Osteoblast (primary cell): ENCODE data around the gene ZNRF2. TPM values are rescaled to one million over a fixed set of nuclear protein-coding genes. Genes with fewer than 3 reads are reported as not detected.
A peak's percentile ranks its signal among the peaks of the same experiment; 100 is the strongest.

Source experiments
- DNase-seq: peaks from one replicate; pipeline ENCODE4 v3.0.0; 2011; ENCODE audit warnings: low spot score, mixed read lengths; ENCODE audit not compliant: insufficient read length; ENCODE audit errors: missing footprints
- H2AFZ ChIP-seq: 2 replicates; pipeline ENCODE4 v1.6.0; 2011; ENCODE audit warnings: mild to moderate bottlenecking, low read length
- H3K27ac ChIP-seq: 2 replicates; pipeline ENCODE4 v1.5.1; 2011; ENCODE audit warnings: mild to moderate bottlenecking, low read depth, low read length, moderate library complexity
- H3K27me3 ChIP-seq: 2 replicates; pipeline ENCODE4 v1.6.0; 2012; ENCODE audit warnings: mild to moderate bottlenecking, control low read depth, inconsistent platforms, low read length, moderate library complexity; ENCODE audit not compliant: insufficient read depth
- H3K36me3 ChIP-seq: 2 replicates; pipeline ENCODE4 v1.5.1; 2011; ENCODE audit warnings: mild to moderate bottlenecking, low read length, control low read depth, moderate library complexity; ENCODE audit not compliant: insufficient read depth
- H3K4me1 ChIP-seq: 2 replicates; pipeline ENCODE4 v1.5.1; 2011; ENCODE audit warnings: mild to moderate bottlenecking, low read length, control low read depth, moderate library complexity; ENCODE audit not compliant: insufficient read depth
- H3K4me2 ChIP-seq: 2 replicates; pipeline ENCODE4 v1.6.0; 2011; ENCODE audit warnings: mild to moderate bottlenecking, low read length; ENCODE audit not compliant: insufficient read depth
- H3K4me3 ChIP-seq: fragments of 200-600 bp; sonication (generic); 3 replicates; pipeline ENCODE4 v1.5.1; 2012; ENCODE audit warnings: mild to moderate bottlenecking, low read length, inconsistent platforms; ENCODE audit not compliant: insufficient read depth
- H3K79me2 ChIP-seq: 2 replicates; pipeline ENCODE4 v1.6.0; 2012; ENCODE audit warnings: mild to moderate bottlenecking, low read length, control low read depth, inconsistent platforms; ENCODE audit not compliant: insufficient read depth
- H3K9me3 ChIP-seq: 2 replicates; pipeline ENCODE4 v1.5.1; 2011; ENCODE audit warnings: low read depth, low read length, control low read depth
- H4K20me1 ChIP-seq: 2 replicates; pipeline ENCODE4 v1.6.0; 2012; ENCODE audit warnings: mild to moderate bottlenecking, low read length, control low read depth; ENCODE audit not compliant: insufficient read depth
- total RNA-seq: library from RNA; depleted of rRNA; stranded (reverse); fragments of >200 nt; gene quantifications from 2 replicates; pipeline ENCODE4 v1.2.3, GENCODE V29; 2012
- TF ChIP-seq, protein P1 (sequence below): IDR thresholded peaks from 2 replicates; pipeline ENCODE4 v1.5.1; 2011; ENCODE audit warnings: mild to moderate bottlenecking, low read depth, low read length, moderate library complexity; ENCODE audit errors: extremely low read depth

ZNRF2 gene
- 12.1 and 12.7 TPM in 2 replicates for total RNA-seq

DNA sequence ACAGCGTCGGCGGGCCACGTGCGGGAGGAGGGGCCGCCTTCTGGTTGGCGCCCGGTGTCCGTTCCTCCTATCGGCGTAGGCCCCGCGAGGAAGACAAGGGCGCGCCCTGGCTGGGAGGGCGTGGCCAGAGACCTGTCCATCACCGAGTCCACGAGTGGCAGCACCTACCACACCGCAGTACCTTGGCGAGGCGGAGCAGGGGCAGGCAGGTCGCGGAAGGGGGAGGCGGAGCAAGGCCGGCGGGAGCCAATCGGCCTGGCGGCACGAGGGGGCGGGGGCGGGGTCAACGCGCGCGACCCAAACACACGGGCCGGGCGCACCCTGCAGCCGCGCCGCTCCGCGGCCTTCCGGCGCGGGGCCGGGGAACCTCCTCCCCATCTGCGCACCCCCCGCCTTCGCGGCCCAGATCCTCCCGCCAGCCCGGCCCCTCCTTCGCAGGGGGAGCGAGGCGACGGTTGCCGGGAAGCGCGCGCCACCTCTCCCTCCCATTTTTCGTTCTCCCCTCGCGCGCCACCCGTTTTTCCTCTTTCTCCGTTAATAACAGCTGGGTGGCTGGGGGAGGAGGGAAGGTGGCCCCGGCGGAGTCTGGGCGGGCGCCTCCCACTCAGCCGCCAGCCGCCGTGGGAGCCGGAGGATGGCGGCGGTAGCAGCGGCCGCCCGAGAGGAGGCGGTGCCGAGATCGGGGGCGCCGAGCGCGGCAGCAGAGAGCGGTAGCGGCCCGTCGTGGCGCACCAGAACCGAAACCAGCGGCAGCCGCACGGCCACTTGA lies at the start of gene ZNRF2:
Gene ZNRF2 (plus strand): TSS at position 300 of the 769 bp plus-strand sequence. CDS start 761 bp downstream, outside the sequence.
- Histone ChIP-seq H3K9me3 (no peaks in the 10 kb centered on the region), H3K4me2 (peak within 1 kb of the TSS; percentile 84), H3K27me3 (no peaks in the 10 kb centered on the region), H3K36me3 (no peaks in the 10 kb centered on the region), H4K20me1 (no peaks in the 10 kb centered on the region), H2AFZ (peak within 1 kb of the TSS; percentile 94), H3K4me1 (peaks cover 14% of the 10 kb centered on the region), H3K79me2 (peaks cover 14% of the 10 kb centered on the region), H3K4me3 (peak within 1 kb of the TSS; percentile 89), H3K27ac (peak within 1 kb of the TSS; percentile 53)
- peak; percentile 97 for DNase-seq
- TF ChIP-seq, protein P1, sequence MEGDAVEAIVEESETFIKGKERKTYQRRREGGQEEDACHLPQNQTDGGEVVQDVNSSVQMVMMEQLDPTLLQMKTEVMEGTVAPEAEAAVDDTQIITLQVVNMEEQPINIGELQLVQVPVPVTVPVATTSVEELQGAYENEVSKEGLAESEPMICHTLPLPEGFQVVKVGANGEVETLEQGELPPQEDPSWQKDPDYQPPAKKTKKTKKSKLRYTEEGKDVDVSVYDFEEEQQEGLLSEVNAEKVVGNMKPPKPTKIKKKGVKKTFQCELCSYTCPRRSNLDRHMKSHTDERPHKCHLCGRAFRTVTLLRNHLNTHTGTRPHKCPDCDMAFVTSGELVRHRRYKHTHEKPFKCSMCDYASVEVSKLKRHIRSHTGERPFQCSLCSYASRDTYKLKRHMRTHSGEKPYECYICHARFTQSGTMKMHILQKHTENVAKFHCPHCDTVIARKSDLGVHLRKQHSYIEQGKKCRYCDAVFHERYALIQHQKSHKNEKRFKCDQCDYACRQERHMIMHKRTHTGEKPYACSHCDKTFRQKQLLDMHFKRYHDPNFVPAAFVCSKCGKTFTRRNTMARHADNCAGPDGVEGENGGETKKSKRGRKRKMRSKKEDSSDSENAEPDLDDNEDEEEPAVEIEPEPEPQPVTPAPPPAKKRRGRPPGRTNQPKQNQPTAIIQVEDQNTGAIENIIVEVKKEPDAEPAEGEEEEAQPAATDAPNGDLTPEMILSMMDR = peak; percentile 20

DNA sequence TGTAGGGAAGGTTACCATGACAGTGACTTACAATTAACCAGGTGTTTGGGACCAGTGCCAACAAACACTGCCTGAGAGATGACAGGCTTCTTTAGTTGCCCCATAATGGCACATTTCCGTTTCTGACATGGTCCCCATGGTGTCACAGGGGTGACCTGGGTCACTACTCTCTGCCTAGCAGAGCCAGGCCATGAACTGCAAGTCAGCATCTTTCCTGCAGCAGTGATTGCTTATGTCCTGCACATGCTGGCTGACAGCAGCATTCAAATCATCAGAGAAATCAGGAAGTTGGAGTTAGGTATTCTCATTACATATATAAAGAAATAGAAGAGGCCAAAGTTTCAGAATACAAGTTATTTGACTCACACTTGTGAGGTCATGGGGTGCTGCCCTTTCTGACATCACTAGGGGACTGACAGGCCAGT lies 47.1 kb upstream of the ZNRF2 start:
- Histone ChIP-seq H4K20me1 (no peaks in the 10 kb centered on the region), H3K4me3 (no peak overlapping the region)

DNA sequence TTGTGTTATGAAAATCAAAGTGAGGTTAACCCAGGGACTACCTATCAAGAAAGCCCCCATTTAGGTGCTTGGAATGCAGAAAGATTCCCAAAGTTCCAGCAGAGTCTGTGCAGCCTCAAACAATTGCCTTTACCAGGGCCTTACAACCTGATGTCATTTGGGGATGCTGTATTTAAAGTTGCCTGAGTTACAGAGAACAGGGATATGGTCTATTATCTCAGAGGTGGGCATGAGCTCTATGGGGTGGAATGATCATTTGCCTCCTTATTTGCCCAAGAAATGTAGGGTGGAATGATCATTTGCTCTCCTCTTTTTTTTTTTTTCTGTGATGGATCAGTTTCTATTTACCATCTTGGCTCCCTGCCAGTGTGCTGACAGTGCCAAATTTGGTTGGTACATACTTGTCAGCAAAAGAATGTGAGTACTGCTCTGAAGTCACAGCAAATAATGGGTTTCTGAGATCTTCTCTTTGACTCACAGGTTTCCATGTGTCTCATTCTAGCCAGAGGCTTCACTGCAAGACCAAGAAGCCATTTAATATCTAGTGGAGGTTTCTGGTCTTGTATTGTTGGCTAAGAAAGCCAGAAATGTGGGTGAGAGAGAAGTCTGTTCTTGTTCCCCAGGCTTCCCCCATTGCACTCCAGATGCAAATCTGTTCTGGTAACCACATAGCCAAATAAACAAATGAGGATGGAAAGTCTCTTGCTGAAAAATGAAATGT lies 45.5 kb upstream of the ZNRF2 start:
- TF ChIP-seq, protein P1 = no peak
- no peaks in the 10 kb centered on the region for H4K20me1 ChIP-seq
- no peak overlapping the region for H2AFZ ChIP-seq
- no peak overlapping the region for H3K27ac ChIP-seq
- DNase-seq = no peak
- H3K79me2 ChIP-seq = no peaks in the 10 kb centered on the region
- no peak overlapping the region for H3K4me2 ChIP-seq
- no peak overlapping the region for H3K4me3 ChIP-seq
- peaks cover 27% of the 10 kb centered on the region for H3K27me3 ChIP-seq
- H3K9me3 ChIP-seq = no peaks in the 10 kb centered on the region
- H3K4me1 ChIP-seq = no peaks in the 10 kb centered on the region
- H3K36me3 ChIP-seq = no peaks in the 10 kb centered on the region

More for the DNA sequence above, 47.1 kb upstream of the ZNRF2 start:
- no peak overlapping the region for H3K4me2 ChIP-seq
- DNase-seq = no peak
- no peaks in the 10 kb centered on the region for H3K4me1 ChIP-seq
- no peaks in the 10 kb centered on the region for H3K9me3 ChIP-seq
- no peak overlapping the region for H3K27ac ChIP-seq
- TF ChIP-seq, protein P1 = no peak
- no peaks in the 10 kb centered on the region for H3K36me3 ChIP-seq
- H3K27me3 ChIP-seq = peaks cover 23% of the 10 kb centered on the region
- no peak overlapping the region for H2AFZ ChIP-seq
- no peaks in the 10 kb centered on the region for H3K79me2 ChIP-seq

DNA sequence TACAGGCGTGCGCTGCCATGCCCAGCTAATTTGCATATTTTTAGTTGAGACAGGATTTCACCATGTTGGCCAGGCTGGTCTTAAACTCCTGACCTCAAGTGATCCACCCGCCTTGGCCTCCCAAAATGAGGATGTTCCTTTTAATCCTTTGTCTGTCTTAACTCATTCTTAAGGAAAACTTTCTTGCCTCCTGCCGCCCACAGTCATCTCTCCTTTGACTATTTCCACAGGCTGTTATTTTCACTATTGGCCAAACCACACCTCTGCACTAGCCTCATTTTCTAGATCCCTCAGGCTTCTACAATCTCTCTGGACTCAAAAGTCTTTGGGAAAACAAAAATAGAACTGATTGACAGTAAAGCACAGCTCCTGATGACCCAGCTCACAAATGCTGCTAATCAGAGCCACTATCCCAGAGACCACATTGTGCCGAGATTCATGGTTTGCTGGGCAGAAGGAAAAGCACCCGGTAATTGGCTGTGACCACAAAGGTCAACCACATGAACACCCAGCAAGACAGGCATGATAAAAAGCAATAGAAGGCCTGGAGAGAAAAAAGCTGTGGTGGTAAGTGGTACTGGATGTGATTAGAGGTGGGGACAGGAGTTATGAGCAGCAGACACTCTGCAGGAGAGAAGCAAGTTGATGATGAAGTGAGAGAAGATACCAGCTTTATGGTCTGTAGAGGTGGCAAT lies 44.1 kb upstream of the ZNRF2 start:
- no peaks in the 10 kb centered on the region for H4K20me1 ChIP-seq
- H3K9me3 ChIP-seq = no peaks in the 10 kb centered on the region
- TF ChIP-seq, protein P1 = no peak
- H3K79me2 ChIP-seq = no peaks in the 10 kb centered on the region
- no peak overlapping the region for H3K4me2 ChIP-seq
- H3K4me3 ChIP-seq = no peak overlapping the region
- peaks cover 27% of the 10 kb centered on the region for H3K27me3 ChIP-seq
- DNase-seq = no peak
- no peak overlapping the region for H2AFZ ChIP-seq
- H3K36me3 ChIP-seq = no peaks in the 10 kb centered on the region
- H3K27ac ChIP-seq = no peak overlapping the region
- H3K4me1 ChIP-seq = no peaks in the 10 kb centered on the region
